DOHH2 (cell line): ENCODE results near the gene USP20.

Experiments used
- H3F3A ChIP-seq: fragments of 200-600 bp; sonication (generic), shearing (Covaris generic); 2 replicates; pipeline ENCODE4 v1.6.0; 2016; ENCODE audit warnings: antibody characterized with exemption, mild to moderate bottlenecking; ENCODE audit not compliant: control insufficient read depth, insufficient read depth
- H3K27ac ChIP-seq: fragments of 200-600 bp; sonication (generic); 2 replicates; pipeline ENCODE4 v1.5.1; 2014; ENCODE audit warnings: low read depth, mild to moderate bottlenecking, low read length, moderate library complexity
- H3K27me3 ChIP-seq: fragments of 200-600 bp; sonication (generic); 2 replicates; pipeline ENCODE4 v1.6.1; 2014; ENCODE audit warnings: mild to moderate bottlenecking, low read length, mixed read lengths; ENCODE audit not compliant: control insufficient read depth
- H3K36me3 ChIP-seq: fragments of 200-600 bp; sonication (generic); 2 replicates; pipeline ENCODE4 v1.6.1; 2014; ENCODE audit warnings: mild to moderate bottlenecking, low read length, moderate library complexity, mixed read lengths; ENCODE audit not compliant: control insufficient read depth
- H3K4me1 ChIP-seq: fragments of 200-600 bp; sonication (generic); 2 replicates; pipeline ENCODE4 v1.6.1; 2014; ENCODE audit warnings: mild to moderate bottlenecking, low read length, mixed read lengths; ENCODE audit not compliant: control insufficient read depth
- H3K4me2 ChIP-seq: fragments of 200-600 bp; sonication (generic); 2 replicates; pipeline ENCODE4 v1.6.0; 2014; ENCODE audit warnings: mild to moderate bottlenecking, low read length, moderate library complexity
- H3K4me3 ChIP-seq: fragments of 200-600 bp; sonication (generic); 2 replicates; pipeline ENCODE4 v1.5.1; 2014; ENCODE audit warnings: mild to moderate bottlenecking, low read length, mixed read lengths
- H3K79me2 ChIP-seq: fragments of 200-600 bp; sonication (generic); 2 replicates; pipeline ENCODE4 v1.6.1; 2014; ENCODE audit warnings: mild to moderate bottlenecking, low read length, mixed read lengths; ENCODE audit not compliant: control insufficient read depth
- H3K9me2 ChIP-seq: fragments of 200-600 bp; sonication (generic); replicated peaks from 2 replicates; pipeline ENCODE4 v1.6.1; 2014; ENCODE audit warnings: mild to moderate bottlenecking, low read length, mixed read lengths; ENCODE audit not compliant: control insufficient read depth
- H3K9me3 ChIP-seq: fragments of 200-600 bp; sonication (generic); 2 replicates; pipeline ENCODE4 v1.6.1; 2014; ENCODE audit warnings: antibody characterized with exemption, low read length, mixed read lengths; ENCODE audit not compliant: control insufficient read depth, insufficient read depth
- H4K20me1 ChIP-seq: fragments of 200-600 bp; sonication (generic); 2 replicates; pipeline ENCODE4 v1.6.0; 2014; ENCODE audit warnings: low read depth, mild to moderate bottlenecking, antibody characterized with exemption, low read length, moderate library complexity; ENCODE audit not compliant: control insufficient read depth, insufficient read depth
- EZH2phosphoT487 ChIP-seq: fragments of 200-600 bp; sonication (generic); IDR thresholded peaks from 2 replicates; pipeline ENCODE4 v1.6.1; 2017; ENCODE audit warnings: borderline replicate concordance, mild to moderate bottlenecking, antibody characterized with exemption, low read length, moderate library complexity, mixed read lengths
- TF ChIP-seq, protein P1 (sequence below): fragments of 200-600 bp; sonication (generic); IDR thresholded peaks from one replicate; pipeline ENCODE4 v1.5.1; 2014; ENCODE audit warnings: antibody characterized with exemption, mild to moderate bottlenecking, low read depth, low read length; ENCODE audit not compliant: poor library complexity, severe bottlenecking

USP20 gene

DNA sequence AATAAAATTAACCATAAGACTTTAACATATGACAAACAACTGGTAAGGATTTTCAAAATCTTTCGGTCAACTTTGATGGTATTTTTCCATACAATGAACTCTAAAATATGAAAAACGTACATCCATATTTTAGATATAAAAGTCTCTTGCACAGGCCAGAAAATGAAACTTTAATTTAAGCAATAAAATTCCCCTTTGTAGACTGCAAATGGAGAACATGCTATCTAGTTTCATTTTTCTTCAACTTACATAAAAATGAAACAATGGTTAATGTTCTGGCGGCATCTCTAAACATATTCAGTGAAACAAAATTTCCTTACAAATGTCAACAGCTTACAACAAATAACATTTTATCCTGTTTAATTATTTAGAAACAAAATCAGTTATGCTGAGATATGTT is 84.0 kb downstream of the USP20 start:
- peaks cover 4% of the 10 kb centered on the region for H4K20me1 ChIP-seq
- H3K36me3 ChIP-seq: peaks cover 64% of the 10 kb centered on the region
- H3K79me2 ChIP-seq: no peaks in the 10 kb centered on the region
- H3K27ac ChIP-seq: no peak overlapping the region
- no peaks in the 10 kb centered on the region for H3K27me3 ChIP-seq
- no peak for TF ChIP-seq EZH2phosphoT487
- TF ChIP-seq, protein P1, sequence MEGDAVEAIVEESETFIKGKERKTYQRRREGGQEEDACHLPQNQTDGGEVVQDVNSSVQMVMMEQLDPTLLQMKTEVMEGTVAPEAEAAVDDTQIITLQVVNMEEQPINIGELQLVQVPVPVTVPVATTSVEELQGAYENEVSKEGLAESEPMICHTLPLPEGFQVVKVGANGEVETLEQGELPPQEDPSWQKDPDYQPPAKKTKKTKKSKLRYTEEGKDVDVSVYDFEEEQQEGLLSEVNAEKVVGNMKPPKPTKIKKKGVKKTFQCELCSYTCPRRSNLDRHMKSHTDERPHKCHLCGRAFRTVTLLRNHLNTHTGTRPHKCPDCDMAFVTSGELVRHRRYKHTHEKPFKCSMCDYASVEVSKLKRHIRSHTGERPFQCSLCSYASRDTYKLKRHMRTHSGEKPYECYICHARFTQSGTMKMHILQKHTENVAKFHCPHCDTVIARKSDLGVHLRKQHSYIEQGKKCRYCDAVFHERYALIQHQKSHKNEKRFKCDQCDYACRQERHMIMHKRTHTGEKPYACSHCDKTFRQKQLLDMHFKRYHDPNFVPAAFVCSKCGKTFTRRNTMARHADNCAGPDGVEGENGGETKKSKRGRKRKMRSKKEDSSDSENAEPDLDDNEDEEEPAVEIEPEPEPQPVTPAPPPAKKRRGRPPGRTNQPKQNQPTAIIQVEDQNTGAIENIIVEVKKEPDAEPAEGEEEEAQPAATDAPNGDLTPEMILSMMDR: no peak
- no peaks in the 10 kb centered on the region for H3K9me2 ChIP-seq
- H3K9me3 ChIP-seq: no peaks in the 10 kb centered on the region
- no peak overlapping the region for H3K4me3 ChIP-seq
- no peaks in the 10 kb centered on the region for H3F3A ChIP-seq
- no peak overlapping the region for H3K4me2 ChIP-seq
- H3K4me1 ChIP-seq: peaks cover 4% of the 10 kb centered on the region; the same call in 1 of the 2 replicates

DNA sequence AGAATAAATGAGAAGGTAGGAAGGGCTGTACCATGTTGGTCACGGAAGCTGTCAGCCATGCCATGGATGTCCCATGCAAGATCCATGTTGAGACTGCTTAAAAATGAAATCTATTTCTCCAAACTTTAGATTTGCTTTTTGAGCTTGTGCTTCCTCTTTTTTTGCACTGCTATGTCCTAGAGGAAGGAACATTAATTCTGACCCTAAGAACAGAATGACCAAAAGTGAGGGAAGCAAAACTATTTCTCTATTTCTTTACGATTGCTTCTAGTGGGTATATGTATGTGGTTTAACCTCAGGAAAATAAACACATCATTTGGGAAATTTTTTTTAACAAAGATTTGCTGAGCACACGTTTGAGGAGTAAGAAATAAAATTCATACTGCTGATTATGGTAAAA is 84.6 kb downstream of the USP20 start:
- H3F3A ChIP-seq: no peaks in the 10 kb centered on the region
- no peak overlapping the region for H3K4me3 ChIP-seq
- H3K79me2 ChIP-seq: no peaks in the 10 kb centered on the region
- H3K27ac ChIP-seq: no peak overlapping the region
- no peak overlapping the region for H3K4me2 ChIP-seq
- H3K27me3 ChIP-seq: no peaks in the 10 kb centered on the region
- peaks cover 4% of the 10 kb centered on the region for H4K20me1 ChIP-seq
- H3K9me2 ChIP-seq: no peaks in the 10 kb centered on the region
- peaks cover 69% of the 10 kb centered on the region for H3K36me3 ChIP-seq
- H3K4me1 ChIP-seq: peaks cover 4% of the 10 kb centered on the region; the same call in 1 of the 2 replicates
- H3K9me3 ChIP-seq: no peaks in the 10 kb centered on the region
- TF ChIP-seq, protein P1: no peak
- TF ChIP-seq EZH2phosphoT487: no peak

DNA sequence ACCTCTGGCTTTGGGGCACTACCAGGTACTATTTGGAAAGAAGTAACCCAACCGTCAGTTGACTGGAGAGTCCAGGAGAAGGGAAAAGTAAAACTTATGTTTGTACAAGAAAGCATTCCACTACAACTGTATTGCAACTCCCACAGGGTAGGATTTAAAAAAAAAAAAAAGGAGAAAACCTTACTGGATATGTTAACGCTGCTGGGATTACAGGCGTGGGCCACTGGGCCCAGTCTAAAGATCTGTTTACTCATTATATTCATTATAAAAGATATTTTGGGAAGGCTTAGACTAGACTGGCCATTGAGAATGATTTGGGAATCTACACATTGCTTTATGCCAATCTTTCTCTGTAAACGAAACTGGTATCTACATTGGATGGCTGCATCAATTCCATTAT is 86.6 kb downstream of the USP20 start:
- Histone ChIP-seq H4K20me1 (peaks cover 4% of the 10 kb centered on the region), H3K4me3 (no peak overlapping the region), H3K4me2 (no peak overlapping the region), H3K4me1 (peaks cover 4% of the 10 kb centered on the region; the same call in 1 of the 2 replicates), H3K27me3 (no peaks in the 10 kb centered on the region), H3K27ac (no peak overlapping the region), H3K9me2 (no peaks in the 10 kb centered on the region), H3K9me3 (no peaks in the 10 kb centered on the region), H3K36me3 (peaks cover 78% of the 10 kb centered on the region), H3K79me2 (no peaks in the 10 kb centered on the region), H3F3A (no peaks in the 10 kb centered on the region)
- TF ChIP-seq EZH2phosphoT487: no peak
- TF ChIP-seq, protein P1: no peak
